Thymus (tissue), 11 donors: Measurements from ENCODE around the gene ICA1. TPM values are rescaled to one million over a fixed set of nuclear protein-coding genes. Genes with fewer than 3 reads are reported as not detected.
A peak's percentile ranks its signal among the peaks of the same experiment; 100 is the strongest.

Source experiments
- DNase-seq, 9 donors: peaks; one replicate each; pipeline ENCODE4 v3.0.0-alpha.2; 2013; ENCODE audit warnings: low spot score in 9 of 9, low read depth in 6 of 9, missing footprints in 1 of 9
- H3K27ac ChIP-seq, 2 donors: one replicate each; pipeline ENCODE4 v1.5.1; 2013; ENCODE audit warnings: control low read depth in 1 of 2, low read depth in 1 of 2, low read length in 1 of 2, mild to moderate bottlenecking in 1 of 2, moderate library complexity in 1 of 2
- H3K27me3 ChIP-seq, 2 donors: one replicate each; pipeline ENCODE4 v1.5.1; 2013; ENCODE audit warnings: low read length in 1 of 2; ENCODE audit not compliant: control insufficient read depth in 2 of 2, insufficient read depth in 1 of 2
- H3K36me3 ChIP-seq, 2 donors: one replicate each; pipeline ENCODE4 v1.5.1; 2013; ENCODE audit warnings: low read length in 1 of 2, mild to moderate bottlenecking in 1 of 2, moderate library complexity in 1 of 2; ENCODE audit not compliant: control insufficient read depth in 2 of 2, insufficient read depth in 2 of 2
- H3K4me1 ChIP-seq, 2 donors: one replicate each; pipeline ENCODE4 v1.5.1; 2013; ENCODE audit warnings: low read length in 2 of 2; ENCODE audit not compliant: control insufficient read depth in 2 of 2, insufficient read depth in 2 of 2
- H3K4me3 ChIP-seq, 2 donors: one replicate each; pipeline ENCODE4 v1.5.1; 2013; ENCODE audit warnings: low read length in 2 of 2, control low read depth in 1 of 2, mild to moderate bottlenecking in 1 of 2
- H3K9me3 ChIP-seq, 2 donors: one replicate each; pipeline ENCODE4 v1.5.1; 2013; ENCODE audit warnings: low read length in 1 of 2, mild to moderate bottlenecking in 1 of 2; ENCODE audit not compliant: control insufficient read depth in 2 of 2, insufficient read depth in 1 of 2
- WGBS: extraction: QIAGEN DNeasy Blood & Tissue Kit; methylation state at CpG from one replicate; pipeline ENCODE4 v1.1.7; 2013; 5-methylcytosine and 5-hydroxymethylcytosine counted together
- polyA plus RNA-seq: library from polyadenylated mRNA; stranded (reverse); fragments of 200-250 nt; gene quantifications from one replicate; pipeline ENCODE4 v1.2.3, GENCODE V29; 2013
- total RNA-seq: library from RNA; stranded (reverse); fragments of 120-200 nt; gene quantifications from one replicate; pipeline ENCODE4 v1.2.4, GENCODE V29; 2013
- donor health status: healthy.

The ICA1 gene
- total and polyA plus RNA-seq, 2 donors, result 6.3 to 18.5 TPM

GRCh38 chr7:8151161-8151725 is 110.7 kb downstream of the ICA1 start:
- Histone ChIP-seq H3K27me3 (no peaks in the 10 kb centered on the region), H3K9me3 (no peaks in the 10 kb centered on the region), H3K4me1 (peaks cover 4 to 12% of the 10 kb centered on the region in 2 donors), H3K4me3 (no peak overlapping the region), H3K27ac (no peak overlapping the region), H3K36me3 (no peaks in the 10 kb centered on the region)
- 96% methylated on average over 7 of the region's 7 CpGs for WGBS
- no peak for DNase-seq

GRCh38 chr7:8149222-8149621 is 112.7 kb downstream of the ICA1 start:
- 16% methylated on average over 4 of the region's 4 CpGs for WGBS
- peak overlapping the region in 1 of 2 donors; percentile 22 for H3K27ac ChIP-seq
- H3K36me3 ChIP-seq, result no peaks in the 10 kb centered on the region
- H3K4me3 ChIP-seq, result no peak overlapping the region
- no peaks in the 10 kb centered on the region for H3K27me3 ChIP-seq
- H3K4me1 ChIP-seq, result peaks cover 4 to 12% of the 10 kb centered on the region in 2 donors
- peak in 1 of 9 donors; percentile 55 for DNase-seq
- H3K9me3 ChIP-seq, result no peaks in the 10 kb centered on the region

- no peak overlapping the region for H3K27ac ChIP-seq
- H3K4me1 ChIP-seq, result peaks cover 7 to 18% of the 10 kb centered on the region in 2 donors
- DNase-seq, result no peak
These were observed 114.1 kb downstream of the ICA1 start for GRCh38 chr7:8147760-8148463.

GRCh38 chr7:8146788-8147413 is 115.1 kb downstream of the ICA1 start:
- no peak for DNase-seq
- H3K9me3 ChIP-seq, result no peaks in the 10 kb centered on the region
- H3K27me3 ChIP-seq, result no peaks in the 10 kb centered on the region
- 77% methylated on average over 8 of the region's 8 CpGs for WGBS
- peaks cover 7 to 18% of the 10 kb centered on the region in 2 donors for H3K4me1 ChIP-seq
- H3K27ac ChIP-seq, result no peak overlapping the region
- H3K36me3 ChIP-seq, result no peaks in the 10 kb centered on the region
- no peak overlapping the region for H3K4me3 ChIP-seq

More at GRCh38 chr7:8147760-8148463, 114.1 kb downstream of the ICA1 start:
- Histone ChIP-seq H3K27me3 (no peaks in the 10 kb centered on the region), H3K36me3 (no peaks in the 10 kb centered on the region), H3K9me3 (no peaks in the 10 kb centered on the region), H3K4me3 (no peak overlapping the region)
- WGBS, result 95% methylated on average over 11 of the region's 11 CpGs

- no peak for DNase-seq
- Histone ChIP-seq H3K36me3 (no peaks in the 10 kb centered on the region), H3K4me3 (no peak overlapping the region), H3K27ac (no peak overlapping the region), H3K4me1 (peaks cover 7 to 18% of the 10 kb centered on the region in 2 donors), H3K9me3 (no peaks in the 10 kb centered on the region), H3K27me3 (no peaks in the 10 kb centered on the region)
- 91% methylated on average over 12 of the region's 12 CpGs for WGBS
These were observed 115.7 kb downstream of the ICA1 start for GRCh38 chr7:8146106-8146787.

GRCh38 chr7:8144856-8145255 is 117.1 kb downstream of the ICA1 start:
- Histone ChIP-seq H3K4me3 (no peak overlapping the region), H3K4me1 (peaks cover 7 to 18% of the 10 kb centered on the region in 2 donors), H3K27me3 (no peaks in the 10 kb centered on the region), H3K9me3 (no peaks in the 10 kb centered on the region), H3K27ac (no peak overlapping the region), H3K36me3 (no peaks in the 10 kb centered on the region)
- DNase-seq, result no peak
- WGBS, result 98% methylated on average over 4 of the region's 4 CpGs

GRCh38 chr7:8143151-8143874 is 118.7 kb downstream of the ICA1 start:
- Histone ChIP-seq H3K4me3 (no peak overlapping the region), H3K9me3 (no peaks in the 10 kb centered on the region), H3K27ac (peak overlapping the region; percentile 55 to 62), H3K36me3 (no peaks in the 10 kb centered on the region), H3K4me1 (peaks cover 3 to 11% of the 10 kb centered on the region in 2 donors), H3K27me3 (no peaks in the 10 kb centered on the region)
- 86% methylated on average over 6 of the region's 6 CpGs for WGBS
- peak in 1 of 9 donors; percentile 51 for DNase-seq

- H3K36me3 ChIP-seq, result no peaks in the 10 kb centered on the region
- WGBS, result 97% methylated on average over 2 of the region's 2 CpGs
- H3K4me3 ChIP-seq, result no peak overlapping the region
- DNase-seq, result no peak
- H3K4me1 ChIP-seq, result peaks cover 3 to 11% of the 10 kb centered on the region in 2 donors
- no peaks in the 10 kb centered on the region for H3K9me3 ChIP-seq
- no peaks in the 10 kb centered on the region for H3K27me3 ChIP-seq
- H3K27ac ChIP-seq, result no peak overlapping the region
These were observed 119.5 kb downstream of the ICA1 start for GRCh38 chr7:8142477-8142876.
